ENCODE data around the gene CSF1.

DNA sequence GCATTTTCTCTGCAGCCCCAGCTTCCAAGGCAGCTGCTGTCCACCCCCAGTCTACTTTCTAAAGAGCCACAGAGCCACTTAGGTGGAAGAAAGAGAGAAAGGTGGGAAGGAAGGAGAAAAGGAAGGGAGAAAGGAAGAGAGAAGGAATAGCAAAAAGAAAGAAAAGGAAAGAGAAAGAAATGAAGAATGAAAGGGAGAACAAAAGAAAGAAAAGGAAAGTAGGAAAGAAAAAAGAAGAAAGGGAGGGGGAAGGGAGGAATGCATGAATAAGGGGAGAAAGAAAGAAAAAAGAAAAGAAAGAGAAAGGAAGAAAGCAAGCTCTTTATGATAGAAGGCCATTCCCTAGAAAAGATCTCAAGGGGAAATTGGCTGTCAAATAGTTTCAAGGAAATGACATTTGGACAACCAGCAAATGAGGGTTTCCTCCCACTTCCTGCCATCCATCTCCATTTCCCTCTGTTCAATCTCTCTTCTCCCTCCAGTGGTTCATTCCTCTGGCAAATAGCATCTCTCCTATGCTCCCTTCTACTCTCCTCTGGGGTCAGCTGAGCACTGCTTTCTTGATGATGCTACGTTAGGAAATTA, 3.4 kb upstream of the CSF1 start:
- no peak for TF ChIP-seq CTCF (optimal IDR thresholded peaks at IDR 0.05 in 1 of 3, IDR thresholded peaks at IDR 0.05 in 1 of 3, conservative IDR thresholded peaks at IDR 0.05 in 1 of 3; ENCODE audit: extremely low read depth in 1 of 3, insufficient read depth in 2 of 3, low read length in 3 of 3)
- TF ChIP-seq EZH2 (IDR thresholded peaks at IDR 0.05; ENCODE audit: low read length), result no peak

Measured in keratinocyte (primary cell).